Fibroblast of villous mesenchyme (primary cell): ENCODE data around the gene C6orf89. TPM values are rescaled to one million over a fixed set of nuclear protein-coding genes. Genes with fewer than 3 reads are reported as not detected.

Experiments used
- DNase-seq: peaks from one replicate; pipeline ENCODE4 v3.0.0-alpha.2; 2010; ENCODE audit warnings: low read depth
- H3K4me3 ChIP-seq: 2 replicates; pipeline ENCODE4 v1.5.1; 2011; ENCODE audit warnings: low read depth, mild to moderate bottlenecking, low read length
- CTCF ChIP-seq: IDR thresholded peaks from 2 replicates; pipeline ENCODE4 v1.5.1; 2012; ENCODE audit warnings: low read depth, mild to moderate bottlenecking, low read length; ENCODE audit not compliant: insufficient read depth
- total RNA-seq: library from RNA; depleted of rRNA; stranded (reverse); fragments of >200 nt; gene quantifications from 2 replicates; pipeline ENCODE4 v1.2.3, GENCODE V29; 2012

The C6orf89 gene, protein sequence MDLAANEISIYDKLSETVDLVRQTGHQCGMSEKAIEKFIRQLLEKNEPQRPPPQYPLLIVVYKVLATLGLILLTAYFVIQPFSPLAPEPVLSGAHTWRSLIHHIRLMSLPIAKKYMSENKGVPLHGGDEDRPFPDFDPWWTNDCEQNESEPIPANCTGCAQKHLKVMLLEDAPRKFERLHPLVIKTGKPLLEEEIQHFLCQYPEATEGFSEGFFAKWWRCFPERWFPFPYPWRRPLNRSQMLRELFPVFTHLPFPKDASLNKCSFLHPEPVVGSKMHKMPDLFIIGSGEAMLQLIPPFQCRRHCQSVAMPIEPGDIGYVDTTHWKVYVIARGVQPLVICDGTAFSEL
- 48.3 and 63.9 TPM in 2 replicates for total RNA-seq

DNA sequence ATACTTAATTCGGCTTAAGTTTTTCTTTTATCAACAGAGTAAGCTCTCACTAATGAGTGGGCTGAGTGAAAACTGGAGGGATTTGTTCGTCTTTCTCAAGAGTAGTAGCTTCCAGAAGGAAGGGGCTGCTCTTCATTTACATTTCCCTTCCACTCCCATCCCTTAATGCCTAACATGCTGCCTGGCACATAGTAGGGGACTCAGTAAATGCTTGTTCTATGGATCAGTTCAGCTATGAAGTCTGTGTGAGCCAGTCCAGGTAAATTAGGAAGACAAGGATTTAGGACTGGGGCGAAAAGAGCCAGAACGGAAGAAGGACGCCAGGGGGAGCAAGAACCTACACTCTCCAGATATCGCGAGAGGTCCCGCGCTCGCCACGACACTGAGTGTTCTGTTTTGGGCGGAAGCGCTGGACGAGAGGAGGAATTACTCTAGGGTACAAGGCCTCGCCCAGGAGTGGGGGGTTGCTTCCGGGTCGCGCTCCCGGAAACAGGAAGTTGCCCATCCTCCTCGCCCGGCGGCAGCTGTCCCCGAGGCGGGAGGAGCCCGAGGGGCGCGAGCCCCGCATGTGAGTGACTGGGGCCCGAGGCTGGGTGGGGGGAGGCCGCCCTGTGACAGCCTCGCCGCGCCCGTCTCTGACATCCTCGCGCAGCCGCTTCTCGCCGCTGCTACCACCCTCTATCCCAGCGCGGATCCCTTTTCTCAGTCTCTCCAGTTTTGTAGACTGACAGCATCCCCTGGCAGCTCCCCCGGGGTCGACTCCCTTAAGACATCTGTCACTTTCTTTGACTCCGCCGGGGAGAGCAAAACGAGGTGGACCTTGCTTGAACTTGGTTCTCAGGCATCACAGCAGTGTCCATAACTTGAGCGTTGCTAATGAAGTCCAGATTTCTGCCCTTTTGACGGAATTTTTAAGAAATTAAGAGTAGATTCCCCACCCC is at the start of gene C6orf89:
Gene C6orf89 (plus strand): TSS at position 492 of the 941 bp plus-strand sequence. CDS start 13,493 bp downstream, outside the sequence.
- peak within 1 kb of the TSS; percentile 95 for H3K4me3 ChIP-seq
- peak; percentile 83 for TF ChIP-seq CTCF
- DNase-seq, result peak; percentile 98

DNA sequence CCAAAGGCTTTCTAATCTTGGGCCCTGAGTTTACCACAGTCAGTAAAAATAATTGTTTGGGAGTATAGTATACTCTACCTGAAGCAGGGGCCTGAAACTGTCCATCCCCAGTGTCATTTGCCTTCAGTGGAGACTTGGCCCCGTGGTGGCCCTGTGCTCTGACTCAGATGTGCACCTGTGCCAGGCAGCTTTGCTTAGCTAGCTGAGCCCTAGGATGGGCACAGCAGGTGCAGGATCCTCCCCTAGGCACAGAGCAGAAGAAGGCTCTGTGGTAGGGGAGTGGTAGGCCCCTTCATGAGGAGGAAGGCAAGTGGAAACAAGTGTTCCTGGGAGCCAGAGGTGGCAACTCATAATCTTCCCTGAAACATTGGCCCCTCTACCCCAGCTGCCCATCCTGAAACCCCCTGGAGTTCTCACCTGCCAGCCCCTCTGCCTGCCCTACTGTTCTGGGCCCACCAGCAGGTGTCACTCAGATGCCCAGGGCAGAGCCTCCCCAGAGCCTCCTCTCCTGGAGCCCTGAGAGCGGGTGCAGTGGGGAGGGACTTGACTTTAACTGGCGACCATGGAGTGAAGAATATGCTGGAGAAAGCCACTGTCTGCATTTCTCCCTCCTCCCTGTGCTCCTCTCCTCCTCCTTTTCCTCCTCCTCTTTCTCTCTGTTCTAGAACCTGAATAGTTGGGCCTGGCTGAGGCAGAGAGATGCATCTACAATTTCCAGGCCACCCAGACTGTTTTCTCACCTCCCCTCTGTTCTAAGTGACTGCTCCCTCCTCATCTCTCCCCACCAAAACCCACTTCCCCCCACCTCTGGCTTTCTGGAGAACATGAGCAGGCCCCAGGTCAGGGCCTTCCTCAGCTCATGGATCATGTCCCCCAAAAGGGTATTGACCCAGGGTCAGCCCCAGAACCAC is 49.4 kb upstream of the C6orf89 start:
- no peak overlapping the region for H3K4me3 ChIP-seq
- no peak for DNase-seq
- TF ChIP-seq CTCF, result no peak

DNA sequence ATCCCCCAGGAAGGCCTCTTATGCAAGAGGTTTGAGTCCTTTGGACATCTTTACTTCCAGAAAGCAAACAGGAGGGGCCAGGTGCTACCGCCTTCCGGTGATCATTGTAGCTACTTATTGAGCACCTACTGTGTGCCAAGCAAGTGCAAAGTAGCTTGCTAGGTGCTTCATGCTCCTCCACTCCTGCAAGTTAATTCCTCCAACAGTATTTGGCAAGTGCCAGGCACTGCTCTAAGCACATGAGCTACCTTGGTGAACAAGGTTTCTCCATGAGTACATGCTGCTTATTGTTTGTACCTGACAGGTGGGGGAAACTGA is 48.8 kb upstream of the C6orf89 start:
- no peak for DNase-seq
- no peak for TF ChIP-seq CTCF
- H3K4me3 ChIP-seq, result no peak overlapping the region

DNA sequence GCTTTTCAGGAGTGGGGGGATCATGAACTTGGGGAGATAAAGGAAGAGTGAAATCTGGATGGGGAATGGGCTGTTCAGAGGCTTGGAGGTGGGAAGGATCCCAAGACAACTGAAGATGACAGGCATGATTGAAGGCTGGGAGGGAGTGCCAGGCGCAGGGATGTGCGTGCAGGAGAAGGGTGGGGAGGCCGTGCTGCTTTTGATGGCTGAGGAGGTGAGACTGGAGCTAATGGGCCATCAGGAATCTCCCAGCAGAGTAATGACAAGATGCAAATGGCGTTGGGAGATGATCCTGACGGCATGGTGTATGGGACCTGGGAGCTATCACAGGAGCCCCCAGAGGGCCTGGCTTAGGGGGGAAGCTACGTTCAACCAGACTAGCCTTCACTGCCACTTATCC is 48.1 kb upstream of the C6orf89 start:
- no peak for DNase-seq
- TF ChIP-seq CTCF, result no peak
- no peak overlapping the region for H3K4me3 ChIP-seq

DNA sequence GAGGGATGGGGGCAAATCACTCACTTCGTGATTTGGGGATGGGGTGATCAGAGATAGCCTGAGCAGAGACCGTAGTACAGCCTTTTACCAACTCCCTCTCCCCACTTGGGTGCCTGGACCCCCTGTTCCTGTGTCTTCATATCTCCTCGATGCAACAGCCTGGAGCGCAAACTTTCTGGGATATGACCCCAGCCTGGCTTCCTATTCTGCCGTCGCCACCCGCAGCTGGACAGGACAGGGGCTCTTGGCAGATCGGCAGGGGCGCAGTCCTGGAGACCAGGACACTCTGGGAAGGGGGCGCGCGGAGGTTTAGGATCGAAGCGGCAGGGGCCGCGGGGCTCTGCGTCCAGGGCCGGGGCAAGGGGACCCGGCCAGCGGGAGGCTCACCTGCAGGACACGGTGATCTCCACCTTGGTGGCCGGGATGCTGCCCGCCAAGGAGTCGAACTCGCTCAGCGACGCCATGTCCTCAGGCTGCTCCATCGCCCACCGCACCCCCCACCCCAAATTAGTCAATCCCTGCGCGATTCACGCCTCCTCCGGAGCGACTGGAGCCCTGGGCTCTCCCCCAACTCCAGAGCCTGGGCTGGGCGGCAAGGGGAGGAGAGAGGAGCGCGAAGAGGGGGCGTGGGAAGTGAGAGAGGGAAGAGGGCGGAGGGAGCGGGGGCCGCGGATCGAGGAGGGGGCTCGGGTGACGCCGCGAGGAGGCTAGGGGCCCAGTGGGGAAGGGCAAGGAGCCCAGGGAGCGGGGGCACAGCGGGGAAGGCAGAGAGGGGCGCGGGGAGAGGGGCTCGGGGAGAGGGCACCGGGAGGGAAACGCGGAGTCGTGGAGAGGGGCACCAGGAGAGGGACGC is 46.6 kb upstream of the C6orf89 start, which contains the start of gene CPNE5:
Gene CPNE5 (minus strand): TSS at position 549 of the 853 bp plus-strand sequence. CDS start 67 bp downstream, at position 482.
- no peak for DNase-seq
- no peak for TF ChIP-seq CTCF
- peak within 1 kb of the TSS; percentile 53 for H3K4me3 ChIP-seq
